GM19468 (cell line): ENCODE data around the gene TMEM167A.
"Not testable (repeated sequence)": the region's sequence is repeated elsewhere in the genome, so short reads cannot be mapped to it uniquely, and the experiment has no call there.

Experiments used
- ATAC-seq: cut with Tn5 transposase; IDR thresholded peaks from one replicate; pipeline ENCODE4 v1.9.1; 2021; ENCODE audit warnings: mild to moderate bottlenecking, moderate library complexity, moderate number of reproducible peaks; ENCODE audit not compliant: unreplicated experiment; ENCODE audit errors: extremely low read depth

The TMEM167A gene

GRCh38 chr5:83092619-83093018 lies 15.4 kb upstream of the TMEM167A start:
- ATAC-seq = no peak

- ATAC-seq = no peak
These were observed 13.0 kb upstream of the TMEM167A start for GRCh38 chr5:83090169-83090568.

- no peak for ATAC-seq
These were observed 7.9 kb upstream of the TMEM167A start for GRCh38 chr5:83085106-83085505.

- no peak for ATAC-seq
These were observed 7.1 kb upstream of the TMEM167A start for GRCh38 chr5:83084336-83084735.

- no peak for ATAC-seq
These were observed 5.6 kb upstream of the TMEM167A start for GRCh38 chr5:83082750-83083149.

GRCh38 chr5:83077662-83078261 lies 568 bp upstream of the TMEM167A start:
- no peak for ATAC-seq

GRCh38 chr5:83072966-83073365 lies 4.2 kb downstream of the TMEM167A start:
- ATAC-seq = no peak

GRCh38 chr5:83071286-83072051 lies 5.7 kb downstream of the TMEM167A start:
- ATAC-seq = no peak

- no peak for ATAC-seq
These were observed 7.9 kb downstream of the TMEM167A start for GRCh38 chr5:83069096-83069799.

GRCh38 chr5:83067377-83067776 lies 9.8 kb downstream of the TMEM167A start:
- not testable (repeated sequence) for ATAC-seq

- ATAC-seq = no peak
These were observed 10.6 kb downstream of the TMEM167A start for GRCh38 chr5:83066548-83067110.

GRCh38 chr5:83059341-83059740 lies 17.9 kb downstream of the TMEM167A start:
- no peak for ATAC-seq

- no peak for ATAC-seq
These were observed 18.5 kb downstream of the TMEM167A start for GRCh38 chr5:83058726-83059125.

GRCh38 chr5:83055166-83055565 lies 22.0 kb downstream of the TMEM167A start:
- no peak for ATAC-seq

- ATAC-seq = no peak
These were observed 26.4 kb downstream of the TMEM167A start for GRCh38 chr5:83050723-83051340.

GRCh38 chr5:83049370-83049885 lies 27.8 kb downstream of the TMEM167A start:
- ATAC-seq = no peak

GRCh38 chr5:83048811-83049210 lies 28.4 kb downstream of the TMEM167A start:
- no peak for ATAC-seq

GRCh38 chr5:83048277-83048676 lies 28.9 kb downstream of the TMEM167A start:
- no peak for ATAC-seq

- no peak for ATAC-seq
These were observed 32.3 kb downstream of the TMEM167A start for GRCh38 chr5:83044926-83045325.

GRCh38 chr5:83042507-83042906 lies 34.7 kb downstream of the TMEM167A start:
- no peak for ATAC-seq
